GM19467 (cell line): ENCODE data around the gene PLXND1.
"Not testable (repeated sequence)": the region's sequence is repeated elsewhere in the genome, so short reads cannot be mapped to it uniquely, and the experiment has no call there.

Experiments
- ATAC-seq: cut with Tn5 transposase; IDR thresholded peaks from one replicate; pipeline ENCODE4 v1.9.1; 2021; ENCODE audit warnings: mild to moderate bottlenecking, moderate library complexity; ENCODE audit not compliant: unreplicated experiment

The PLXND1 gene, protein sequence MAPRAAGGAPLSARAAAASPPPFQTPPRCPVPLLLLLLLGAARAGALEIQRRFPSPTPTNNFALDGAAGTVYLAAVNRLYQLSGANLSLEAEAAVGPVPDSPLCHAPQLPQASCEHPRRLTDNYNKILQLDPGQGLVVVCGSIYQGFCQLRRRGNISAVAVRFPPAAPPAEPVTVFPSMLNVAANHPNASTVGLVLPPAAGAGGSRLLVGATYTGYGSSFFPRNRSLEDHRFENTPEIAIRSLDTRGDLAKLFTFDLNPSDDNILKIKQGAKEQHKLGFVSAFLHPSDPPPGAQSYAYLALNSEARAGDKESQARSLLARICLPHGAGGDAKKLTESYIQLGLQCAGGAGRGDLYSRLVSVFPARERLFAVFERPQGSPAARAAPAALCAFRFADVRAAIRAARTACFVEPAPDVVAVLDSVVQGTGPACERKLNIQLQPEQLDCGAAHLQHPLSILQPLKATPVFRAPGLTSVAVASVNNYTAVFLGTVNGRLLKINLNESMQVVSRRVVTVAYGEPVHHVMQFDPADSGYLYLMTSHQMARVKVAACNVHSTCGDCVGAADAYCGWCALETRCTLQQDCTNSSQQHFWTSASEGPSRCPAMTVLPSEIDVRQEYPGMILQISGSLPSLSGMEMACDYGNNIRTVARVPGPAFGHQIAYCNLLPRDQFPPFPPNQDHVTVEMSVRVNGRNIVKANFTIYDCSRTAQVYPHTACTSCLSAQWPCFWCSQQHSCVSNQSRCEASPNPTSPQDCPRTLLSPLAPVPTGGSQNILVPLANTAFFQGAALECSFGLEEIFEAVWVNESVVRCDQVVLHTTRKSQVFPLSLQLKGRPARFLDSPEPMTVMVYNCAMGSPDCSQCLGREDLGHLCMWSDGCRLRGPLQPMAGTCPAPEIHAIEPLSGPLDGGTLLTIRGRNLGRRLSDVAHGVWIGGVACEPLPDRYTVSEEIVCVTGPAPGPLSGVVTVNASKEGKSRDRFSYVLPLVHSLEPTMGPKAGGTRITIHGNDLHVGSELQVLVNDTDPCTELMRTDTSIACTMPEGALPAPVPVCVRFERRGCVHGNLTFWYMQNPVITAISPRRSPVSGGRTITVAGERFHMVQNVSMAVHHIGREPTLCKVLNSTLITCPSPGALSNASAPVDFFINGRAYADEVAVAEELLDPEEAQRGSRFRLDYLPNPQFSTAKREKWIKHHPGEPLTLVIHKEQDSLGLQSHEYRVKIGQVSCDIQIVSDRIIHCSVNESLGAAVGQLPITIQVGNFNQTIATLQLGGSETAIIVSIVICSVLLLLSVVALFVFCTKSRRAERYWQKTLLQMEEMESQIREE (N-terminal part only)

DNA sequence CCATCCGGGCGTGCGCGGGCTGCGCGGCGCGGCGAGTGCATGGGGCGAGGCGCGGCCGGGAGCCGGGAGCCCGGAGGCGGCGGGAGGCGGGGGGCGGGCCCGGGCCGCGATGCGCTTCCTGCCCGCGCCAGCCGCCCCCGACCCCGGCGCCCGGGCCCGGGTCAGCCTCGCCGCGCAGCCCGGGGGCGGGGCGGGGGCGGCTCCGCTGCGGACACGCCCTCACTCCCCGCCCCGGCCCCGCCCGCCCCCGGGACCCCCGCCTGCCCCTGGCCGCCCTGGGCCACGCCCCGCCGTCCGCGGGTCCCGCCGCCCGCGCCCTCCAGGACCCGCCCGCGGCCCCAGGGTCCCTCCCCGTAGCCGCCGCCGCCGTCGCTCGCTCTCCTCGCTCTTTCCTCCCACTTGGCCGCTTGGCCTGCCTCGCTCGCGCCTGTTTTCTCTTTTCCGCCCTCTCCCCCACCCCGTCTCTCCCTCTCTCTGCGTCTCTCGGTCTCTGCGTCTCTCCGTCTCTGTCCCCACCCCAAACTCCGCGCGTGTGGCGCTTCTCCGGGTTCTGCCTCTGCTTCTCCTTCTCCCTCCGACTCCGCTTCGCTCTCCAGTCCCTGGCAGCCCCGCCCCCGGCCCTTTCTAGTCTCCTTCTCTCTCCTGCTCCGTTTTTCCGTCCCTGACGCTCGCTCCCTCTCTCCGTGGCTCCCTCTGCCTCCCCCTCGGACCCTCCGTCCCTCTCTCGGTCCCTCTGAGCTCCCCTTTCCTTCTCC lies at the start of gene PLXND1:
Gene PLXND1, minus strand, starts transcription at position 41 of the 755 bp plus-strand sequence. Its CDS starts 37 bp downstream, at position 4.
- ATAC-seq: no peak

DNA sequence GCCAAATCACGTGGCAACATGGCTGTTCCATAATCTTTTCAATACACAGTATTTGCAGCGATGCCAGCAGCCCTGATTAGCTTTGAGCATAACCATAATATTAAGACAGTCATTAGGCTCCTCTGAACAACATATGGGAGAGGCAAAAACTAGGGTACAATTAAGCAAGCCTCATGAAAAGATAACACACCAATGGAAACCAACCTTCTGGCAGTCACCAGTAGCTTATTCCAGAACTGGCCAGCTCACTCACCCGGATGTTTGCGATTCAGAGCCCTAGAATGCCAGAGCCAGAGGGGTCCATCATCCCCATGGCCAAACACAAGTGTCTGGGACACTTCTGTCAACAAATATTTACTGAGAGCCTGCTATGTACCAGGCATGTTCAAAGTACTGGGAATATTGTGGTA lies 48.8 kb upstream of the PLXND1 start:
- no peak for ATAC-seq

DNA sequence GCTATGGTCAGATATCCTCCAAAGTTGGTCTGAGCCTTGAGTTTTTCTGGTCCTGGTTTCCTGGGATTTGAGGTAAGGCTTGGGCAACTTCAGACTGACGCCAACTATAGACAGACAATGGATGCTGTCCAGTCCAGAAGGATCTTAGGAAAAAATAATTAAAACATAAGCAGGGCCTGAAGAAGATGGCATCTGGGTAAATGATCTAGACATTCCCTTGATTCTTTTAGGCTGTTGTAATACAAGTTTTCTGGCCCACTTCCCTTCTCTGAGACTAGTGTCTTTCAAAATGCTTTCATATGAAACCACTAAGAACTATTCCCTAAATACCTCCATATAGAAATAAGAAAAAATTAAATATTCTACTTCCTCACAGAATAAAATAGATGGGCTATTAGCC lies 47.7 kb upstream of the PLXND1 start:
- ATAC-seq: no peak

DNA sequence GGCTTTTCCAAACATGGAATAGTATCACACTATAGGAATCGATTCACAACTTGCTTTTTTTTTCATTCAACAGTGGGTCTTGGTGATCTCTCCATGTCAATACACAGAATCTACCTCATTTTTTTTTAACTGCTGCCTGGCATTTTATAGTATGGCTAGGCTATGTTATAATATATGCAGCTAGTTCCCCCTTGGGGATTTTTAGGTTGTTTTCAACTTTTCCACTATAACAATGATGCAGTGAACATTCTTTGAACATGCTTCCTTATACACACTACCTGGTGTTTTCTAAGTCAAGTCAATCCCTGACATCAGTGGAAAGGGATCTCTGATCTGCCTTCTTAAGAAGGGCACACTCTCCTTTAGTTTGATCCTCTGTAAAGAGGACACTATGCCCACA lies 46.5 kb upstream of the PLXND1 start:
- ATAC-seq: no peak

DNA sequence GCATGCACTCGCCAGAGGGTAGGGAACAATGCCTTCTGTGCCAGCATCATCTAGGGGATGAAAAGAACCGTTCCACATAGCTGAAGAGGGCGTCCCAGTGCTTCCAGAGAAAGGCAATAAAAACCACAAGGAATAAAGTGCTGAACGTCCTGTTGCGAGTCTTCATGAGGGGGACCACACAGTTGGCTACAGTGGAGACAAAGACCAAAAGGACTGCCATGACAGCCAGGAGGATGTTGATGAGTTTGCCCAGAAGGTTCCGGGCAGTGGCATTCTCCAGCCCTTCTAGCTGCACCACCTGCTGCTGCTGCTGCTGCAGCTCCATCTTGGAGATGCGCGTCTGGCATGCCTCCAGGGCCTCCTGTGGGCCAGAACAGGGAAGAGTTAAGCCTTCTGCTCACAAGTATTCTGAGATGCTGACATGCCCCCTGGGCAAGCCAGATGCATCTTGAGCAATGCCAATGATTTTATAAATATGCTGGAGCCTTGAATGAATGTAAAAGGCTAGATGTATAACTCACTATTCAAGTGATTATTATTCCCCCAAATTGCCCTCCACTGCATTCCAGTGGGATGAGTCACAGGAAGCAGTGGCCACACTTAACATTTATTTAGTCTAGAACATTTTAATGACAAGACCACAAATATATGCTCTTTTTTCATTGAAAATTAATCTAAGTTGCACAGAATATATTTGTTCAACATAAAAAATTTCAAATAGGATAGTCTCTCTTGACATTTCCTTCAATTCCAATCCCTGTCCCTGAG lies 45.1 kb upstream of the PLXND1 start:
- ATAC-seq: no peak

DNA sequence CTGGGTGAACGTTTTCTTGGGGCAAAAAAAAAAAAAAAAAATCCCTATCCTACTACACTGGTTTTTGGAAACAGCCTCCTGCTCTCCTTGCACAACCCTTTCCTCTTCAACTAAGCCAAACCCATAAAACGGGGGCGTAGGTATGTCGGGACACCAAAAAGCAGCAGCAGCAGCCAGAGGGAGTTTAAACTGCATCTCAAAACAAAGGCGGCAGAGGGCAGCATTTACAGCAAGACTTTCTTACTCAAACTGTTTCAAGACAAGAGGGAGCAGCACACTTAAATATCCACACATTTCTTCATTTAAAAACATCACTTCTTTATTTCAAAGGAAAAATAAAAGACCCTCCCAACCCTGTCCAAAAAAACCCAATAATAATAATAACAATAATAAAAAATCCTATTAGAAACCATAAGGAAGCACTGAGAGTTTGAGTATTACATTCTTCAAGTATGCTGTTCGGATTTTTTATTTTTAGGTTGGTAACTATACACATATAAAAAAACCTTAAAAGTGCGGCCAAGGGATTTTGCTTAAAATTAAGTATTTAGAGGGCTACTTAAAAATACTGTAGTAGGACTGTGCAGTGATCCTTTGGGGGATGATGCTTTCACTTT lies 43.9 kb upstream of the PLXND1 start:
- ATAC-seq: no peak

DNA sequence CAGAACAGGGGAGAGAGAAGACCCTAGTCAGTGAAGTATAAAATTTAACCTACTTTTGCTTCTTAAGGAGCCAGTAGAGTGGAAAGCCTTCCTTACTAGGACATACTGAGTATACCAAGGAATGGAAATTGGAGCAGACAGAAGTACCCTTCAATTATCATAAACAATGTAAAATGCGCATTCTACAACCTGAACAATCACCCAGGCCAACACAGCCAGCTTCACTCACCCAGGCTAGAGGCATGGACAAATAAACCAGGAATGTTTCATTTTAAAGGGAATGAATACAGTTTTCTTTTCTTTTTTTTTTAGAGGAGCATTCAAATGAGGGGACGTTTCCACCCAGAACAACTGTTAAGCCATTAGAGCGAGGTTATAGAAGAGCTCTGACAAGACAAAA lies 41.9 kb upstream of the PLXND1 start:
- ATAC-seq: no peak

DNA sequence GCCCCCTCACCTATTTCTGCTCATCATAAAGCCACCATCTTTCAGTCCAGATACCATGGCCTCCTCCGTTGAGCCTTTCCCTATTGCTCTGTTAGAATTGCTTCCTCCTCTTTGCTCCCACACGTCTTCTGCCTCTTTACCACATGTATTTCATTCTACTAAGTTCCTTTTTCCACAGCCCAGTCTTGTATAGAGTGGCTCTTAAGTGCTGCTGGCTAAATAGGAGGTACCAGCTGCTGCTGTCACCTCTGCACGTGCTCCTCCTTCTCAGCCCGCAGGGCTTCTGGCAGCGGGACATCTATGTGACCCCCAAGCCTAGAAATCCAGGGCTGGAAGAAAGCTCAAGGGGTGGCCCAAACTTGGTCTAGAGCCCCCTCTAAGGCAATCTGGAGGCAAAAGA lies 38.8 kb upstream of the PLXND1 start:
- no peak for ATAC-seq

DNA sequence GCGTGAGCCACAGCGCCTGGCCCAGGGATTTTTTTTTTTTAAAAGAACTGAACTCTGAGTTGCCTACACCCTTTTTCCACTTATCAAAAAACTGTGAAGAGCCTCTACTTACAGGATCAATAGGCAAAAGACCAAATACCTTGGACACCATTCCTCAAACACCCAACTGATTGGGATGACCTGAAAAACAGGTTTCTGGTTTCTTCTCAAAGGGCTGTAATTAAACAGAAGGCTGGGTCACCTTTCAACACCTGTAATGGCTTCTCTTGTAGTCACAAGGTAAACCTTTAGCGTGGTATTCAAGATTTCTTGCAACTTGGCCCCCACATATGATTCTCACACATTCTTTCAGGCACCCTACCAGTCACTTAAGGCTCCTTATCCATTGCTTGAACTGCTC lies 38.4 kb upstream of the PLXND1 start:
- ATAC-seq: no peak

DNA sequence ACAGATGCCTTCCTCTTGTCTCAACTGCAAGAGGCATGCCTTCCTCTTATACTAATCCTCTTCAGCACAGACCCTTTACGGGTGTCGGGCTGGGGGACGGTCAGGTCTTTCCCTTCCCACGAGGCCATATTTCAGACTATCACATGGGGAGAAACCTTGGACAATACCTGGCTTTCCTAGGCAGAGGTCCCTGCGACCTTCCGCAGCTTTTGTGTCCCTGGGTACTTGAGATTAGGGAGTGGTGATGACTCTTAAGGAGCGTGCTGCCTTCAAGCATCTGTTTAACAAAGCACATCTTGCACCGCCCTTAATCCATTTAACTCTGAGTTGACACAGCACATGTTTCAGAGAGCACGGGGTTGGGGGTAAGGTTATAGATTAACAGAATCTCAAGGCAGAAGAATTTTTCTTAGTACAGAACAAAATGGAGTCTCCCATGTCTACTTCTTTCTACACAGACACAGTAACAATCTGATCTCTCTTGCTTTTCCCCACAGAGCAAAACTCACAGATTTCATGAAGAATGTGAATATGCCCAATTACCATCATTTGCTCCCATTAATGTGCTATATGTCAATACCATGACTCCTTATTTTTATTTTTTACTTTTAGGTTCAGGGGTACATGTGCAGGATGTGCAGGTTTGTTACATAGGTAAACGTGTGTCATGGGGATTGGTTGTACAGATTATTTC lies 35.2 kb upstream of the PLXND1 start:
- ATAC-seq: not testable (repeated sequence)

DNA sequence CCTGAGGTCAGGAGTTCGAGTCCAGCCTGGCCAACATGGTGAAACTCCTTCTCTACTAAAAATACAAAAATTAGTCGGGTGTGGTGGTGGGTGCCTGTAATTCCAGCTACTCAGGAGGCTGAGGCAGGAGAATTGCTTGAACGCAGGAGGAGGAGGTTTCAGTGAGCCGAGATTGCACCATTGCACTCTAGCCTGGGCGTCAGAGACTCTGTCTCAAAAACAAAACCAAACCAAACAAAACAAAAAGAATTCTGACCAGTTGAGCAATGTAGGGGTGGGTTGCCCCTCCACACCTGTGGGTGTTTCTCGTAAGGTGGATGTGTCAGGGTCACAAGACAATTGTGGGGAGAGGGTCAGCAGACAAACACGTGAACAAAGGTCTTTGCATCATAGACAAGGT lies 34.5 kb upstream of the PLXND1 start:
- not testable (repeated sequence) for ATAC-seq

DNA sequence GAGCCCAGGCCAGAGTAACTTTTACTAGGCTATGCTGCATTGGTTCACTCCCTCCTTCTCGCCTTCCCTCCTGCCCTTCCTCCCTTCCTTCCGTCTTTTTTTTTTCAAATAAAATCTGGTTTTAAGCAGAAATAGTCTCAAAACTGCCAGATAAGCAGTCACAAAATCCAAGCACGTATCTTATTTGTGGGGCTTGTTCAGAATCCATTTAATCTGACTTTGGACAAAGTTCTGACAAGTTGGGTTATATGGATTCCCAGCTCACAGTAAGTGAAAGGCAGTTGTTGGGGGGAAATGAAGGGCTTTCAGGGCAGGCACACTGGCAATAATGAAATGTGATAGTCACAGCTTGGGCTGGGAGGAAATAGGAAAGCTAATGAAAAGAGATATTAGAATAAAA lies 32.0 kb upstream of the PLXND1 start:
- ATAC-seq: no peak

DNA sequence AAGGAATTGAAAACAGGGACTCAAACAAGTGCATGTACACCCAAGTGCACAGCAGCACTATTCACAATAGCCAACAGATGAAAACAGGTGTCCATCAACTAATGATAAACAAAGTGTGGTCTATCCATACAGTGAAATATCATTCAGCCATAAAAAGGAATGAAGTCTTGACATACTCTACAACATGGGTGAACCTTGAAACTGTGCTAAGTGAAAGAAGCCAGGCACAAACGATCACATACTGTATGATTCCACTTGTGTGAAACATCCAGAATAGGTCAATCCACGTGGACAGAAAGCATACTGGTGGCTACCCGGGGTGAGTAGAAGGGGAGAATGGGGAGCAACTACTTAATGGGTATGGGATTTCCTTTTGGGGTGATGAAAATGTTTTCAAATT lies 29.6 kb upstream of the PLXND1 start:
- no peak for ATAC-seq

DNA sequence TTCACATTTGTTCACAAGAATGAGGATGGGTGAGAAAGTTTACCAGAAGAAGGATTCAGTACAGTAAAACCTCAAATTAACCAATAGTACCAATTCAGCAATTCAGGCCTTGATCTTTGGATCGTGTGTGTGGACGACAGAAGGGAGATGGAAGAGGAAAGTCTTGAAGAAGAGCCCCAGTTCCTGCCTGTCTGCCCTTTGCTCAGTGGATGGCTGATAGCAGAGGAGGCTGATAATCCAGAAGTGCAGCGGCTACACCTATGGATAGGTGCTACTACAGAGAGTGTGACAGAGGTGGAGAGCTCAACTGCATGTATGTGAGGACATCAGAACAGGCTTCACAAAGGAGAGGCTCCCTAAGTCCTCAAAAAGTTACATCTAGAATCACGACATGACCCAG lies 29.2 kb upstream of the PLXND1 start:
- ATAC-seq: no peak

DNA sequence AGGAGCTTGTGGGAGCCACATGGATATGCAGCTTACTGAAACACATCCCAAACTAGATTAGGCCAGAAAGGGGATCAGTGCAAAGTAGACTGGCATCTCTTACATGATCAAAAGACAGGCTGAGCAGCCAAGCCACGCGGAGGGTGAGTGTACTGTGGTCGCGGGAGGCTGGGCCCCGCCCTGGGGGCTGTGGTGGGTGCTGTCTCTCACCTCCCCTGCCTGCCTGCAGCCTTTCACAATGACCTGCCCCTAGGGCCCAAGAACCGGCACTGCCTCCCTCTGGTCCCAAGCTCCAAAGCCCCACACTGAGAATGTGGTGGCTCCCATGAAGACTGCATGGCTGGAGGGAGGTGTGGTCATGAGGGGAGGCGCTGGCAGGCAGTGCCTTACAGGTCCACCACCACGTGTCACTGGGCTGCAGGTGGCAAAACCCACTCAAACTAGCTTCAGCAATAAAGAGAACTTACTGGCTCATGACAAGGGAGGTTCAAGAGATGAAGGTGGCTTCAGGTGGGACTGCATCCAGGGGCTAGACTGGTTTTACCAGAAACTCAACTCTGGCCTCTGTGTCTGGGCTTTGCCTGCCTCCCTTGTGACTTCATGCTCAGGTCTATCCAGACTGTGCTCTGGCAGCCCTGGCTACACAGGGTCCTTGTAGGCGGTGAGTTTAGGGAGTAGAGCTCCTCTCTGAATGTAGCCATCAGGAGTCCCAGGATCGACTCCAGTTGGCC lies 27.4 kb upstream of the PLXND1 start:
- ATAC-seq: no peak

DNA sequence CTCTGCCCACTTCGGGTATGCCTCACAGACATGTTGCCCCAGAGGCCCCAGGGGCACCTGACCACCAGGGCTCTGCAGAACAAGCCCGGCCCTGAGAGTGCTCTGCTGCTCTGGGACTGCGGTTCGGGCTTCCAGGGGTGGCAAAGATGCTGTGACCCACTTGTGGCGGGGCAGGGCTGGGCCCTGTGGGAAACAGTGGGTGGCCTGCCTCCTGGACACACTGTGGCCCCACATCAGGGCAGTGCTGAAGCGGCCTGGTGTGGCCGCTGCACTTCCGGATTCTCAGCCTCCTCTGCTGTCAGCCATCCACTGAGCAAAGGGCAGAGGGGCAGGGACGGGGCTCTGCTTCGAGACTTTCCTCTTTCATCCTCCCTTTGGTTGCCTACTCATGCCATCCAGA lies 26.5 kb upstream of the PLXND1 start:
- no peak for ATAC-seq

DNA sequence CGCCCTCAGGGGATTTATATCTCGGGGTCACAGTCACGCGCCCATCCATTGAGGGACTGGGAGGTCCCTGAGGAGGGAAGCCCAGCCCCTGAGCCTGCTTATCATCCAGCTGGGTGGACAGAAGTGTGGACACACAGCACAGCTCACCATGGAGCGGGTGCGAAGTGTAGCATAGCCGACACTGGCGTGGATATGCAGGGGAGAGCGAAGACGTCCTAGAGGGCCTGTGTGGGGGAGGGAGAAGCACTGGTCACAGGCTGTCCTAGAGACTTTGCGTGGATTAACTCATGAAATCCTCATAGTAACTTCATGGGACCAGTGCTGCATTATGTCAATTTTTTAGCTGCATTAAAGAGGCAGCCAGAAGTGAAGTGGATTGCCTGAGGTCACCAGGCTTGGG lies 26.1 kb upstream of the PLXND1 start:
- ATAC-seq: no peak

DNA sequence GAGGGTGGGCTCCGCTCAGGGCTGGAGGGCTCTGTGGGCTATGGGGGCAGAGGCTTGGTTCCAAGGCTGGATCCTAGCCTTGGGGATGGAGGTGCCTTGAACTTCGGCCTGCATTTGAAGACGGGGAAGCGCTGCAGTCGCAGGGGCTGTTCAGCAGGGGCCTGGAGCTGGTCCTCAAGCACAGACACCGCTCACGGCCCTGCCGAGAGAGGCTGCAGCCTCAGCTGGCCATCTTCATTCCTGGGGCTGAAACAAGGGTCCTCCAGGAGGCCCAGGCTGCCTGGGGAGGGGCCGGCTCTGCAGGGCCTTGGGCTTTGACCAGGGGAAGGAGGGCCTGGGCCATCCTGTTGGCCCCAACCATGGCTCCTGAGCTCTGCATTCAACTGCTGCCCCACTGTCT lies 25.6 kb upstream of the PLXND1 start:
- ATAC-seq: no peak
